GM12873 (cell line): ENCODE measurements around the gene TPT1.

Experiments used
- CTCF ChIP-seq: IDR thresholded peaks from 2 replicates; pipeline ENCODE4 v1.5.1; 2012; ENCODE audit warnings: low read depth, mild to moderate bottlenecking, moderate library complexity, low read length, control low read depth; ENCODE audit not compliant: insufficient read depth; ENCODE audit errors: missing control alignments

TPT1 gene

GRCh38 chr13:45332036-45332830 is 8.8 kb downstream of the TPT1 start:
- no peak for TF ChIP-seq CTCF

- TF ChIP-seq CTCF = no peak
Observed at GRCh38 chr13:45331692-45332035, 9.3 kb downstream of the TPT1 start.

- no peak for TF ChIP-seq CTCF
Observed at GRCh38 chr13:45331123-45331619, 9.8 kb downstream of the TPT1 start.

- no peak for TF ChIP-seq CTCF
Observed at GRCh38 chr13:45328661-45329111, 12.3 kb downstream of the TPT1 start.

GRCh38 chr13:45327253-45327955 is 13.6 kb downstream of the TPT1 start:
- no peak for TF ChIP-seq CTCF

GRCh38 chr13:45325806-45326205 is 15.2 kb downstream of the TPT1 start:
- TF ChIP-seq CTCF = no peak

GRCh38 chr13:45320876-45321629 is 19.9 kb downstream of the TPT1 start:
- TF ChIP-seq CTCF = no peak
